A549 (cell line): ENCODE results near the gene COG5. TPM values are rescaled to one million over a fixed set of nuclear protein-coding genes. Genes with fewer than 3 reads are reported as not detected.

Source experiments
- ATAC-seq, 2 experiments: fragments of 200-7000 bp in 1 of 2; fragments of >200 bp in 1 of 2; cut with Nextera tagmentation in 1 of 2; cut with Tn5 transposase in 1 of 2; 3 replicates each; pipeline versions ENCODE4 v1.8.0 to v1.9.1; 2018 to 2020; ENCODE audit warnings: mild to moderate bottlenecking in 1 of 2, moderate library complexity in 1 of 2
- CTCF ChIA-PET: fragments of 300-600 bp; sonication (Branson Sonifier 250); formaldehyde crosslinking; extraction: SDS; loops from one replicate; lab custom pipeline; 2021; ENCODE audit warnings: antibody characterized with exemption, inconsistent platforms; lab: Yijun Ruan, JAX
- POLR2A ChIA-PET: fragments of 350-600 bp; formaldehyde crosslinking; extraction: SDS; loops from one replicate; lab custom pipeline; 2021; ENCODE audit warnings: antibody characterized with exemption, inconsistent platforms; lab: Yijun Ruan, JAX
- DNase-seq, 2 experiments: peaks; one replicate each; pipeline versions ENCODE4 v3.0.0 to v3.0.0-alpha.2; 2011 to 2016; ENCODE audit warnings: low read depth in 1 of 2, low spot score in 1 of 2
- FAIRE-seq: peaks from 2 replicates; lab custom pipeline; 2011; peaks lifted over from hg19 to GRCh38; lab: Jason Lieb, UNC
- H3K27ac ChIP-seq, 2 experiments: fragments of >200 bp; sonication (Bioruptor Twin); formaldehyde crosslinking; 3 replicates each; pipeline ENCODE4 v1.5.1; 2016 to 2017
- H3K4me1 ChIP-seq: fragments of >200 bp; sonication (Bioruptor Twin); formaldehyde crosslinking; 3 replicates; pipeline ENCODE4 v1.6.1; 2016
- H3K4me2 ChIP-seq: fragments of >200 bp; sonication (Bioruptor Twin); formaldehyde crosslinking; 3 replicates; pipeline ENCODE4 v1.6.1; 2016
- H3K4me3 ChIP-seq: fragments of >200 bp; sonication (Bioruptor Twin); formaldehyde crosslinking; 3 replicates; pipeline ENCODE4 v1.5.1; 2016
- H3K9me3 ChIP-seq: fragments of >200 bp; sonication (Bioruptor Twin); formaldehyde crosslinking; 3 replicates; pipeline ENCODE4 v1.6.1; 2016
- CBX8 ChIP-seq: fragments of 200-600 bp; sonication (generic); IDR thresholded peaks from 2 replicates; pipeline ENCODE4 v1.6.1; 2016
- CEBPB ChIP-seq, 2 experiments: fragments of >200 bp in 1 of 2; sonication (Bioruptor Twin) in 1 of 2; formaldehyde crosslinking in 1 of 2; IDR thresholded peaks; 2 replicates each; pipeline ENCODE4 v1.6.1; 2012 to 2016
- CHD2 ChIP-seq: fragments of 150-350 bp; IDR thresholded peaks from 2 replicates; pipeline ENCODE4 v1.6.1; 2014; ENCODE audit warnings: low read length; ENCODE audit not compliant: partially characterized antibody
- CTCF ChIP-seq: fragments of >200 bp; sonication (Bioruptor Twin); formaldehyde crosslinking; IDR thresholded peaks from 3 replicates; pipeline ENCODE4 v1.5.1; 2016
- EHF ChIP-seq: fragments of 250-450 bp; sonication (Bioruptor Pico); IDR thresholded peaks from 2 replicates; pipeline ENCODE4 v1.5.0; 2020; ENCODE audit warnings: mild to moderate bottlenecking
- ELK1 ChIP-seq: fragments of 150-350 bp; IDR thresholded peaks from 2 replicates; pipeline ENCODE4 v1.6.1; 2014; ENCODE audit warnings: low read depth, mild to moderate bottlenecking, low read length
- FOXS1 ChIP-seq: fragments of 250-450 bp; sonication (Bioruptor Pico); IDR thresholded peaks from 2 replicates; pipeline ENCODE4 v1.5.0; 2020; ENCODE audit warnings: mild to moderate bottlenecking, moderate library complexity
- HDAC2 ChIP-seq: fragments of 200-600 bp; sonication (generic); IDR thresholded peaks from 2 replicates; pipeline ENCODE4 v1.6.1; 2016
- HOXA7 ChIP-seq: fragments of 250-450 bp; sonication (Bioruptor Pico); IDR thresholded peaks from 2 replicates; pipeline ENCODE4 v1.5.0; 2020; ENCODE audit warnings: mild to moderate bottlenecking, moderate library complexity
- HOXB13 ChIP-seq: fragments of 250-450 bp; sonication (Bioruptor Pico); IDR thresholded peaks from 2 replicates; pipeline ENCODE4 v1.5.0; 2020; ENCODE audit warnings: low read depth, mild to moderate bottlenecking, moderate library complexity
- JUNB ChIP-seq: fragments of >200 bp; sonication (Bioruptor Twin); formaldehyde crosslinking; IDR thresholded peaks from 2 replicates; pipeline ENCODE4 v1.6.1; 2016
- KDM1A ChIP-seq: fragments of 200-600 bp; sonication (generic); IDR thresholded peaks from 2 replicates; pipeline ENCODE4 v1.6.1; 2016; ENCODE audit warnings: low read depth, mild to moderate bottlenecking
- KDM5A ChIP-seq: fragments of 200-600 bp; sonication (generic); IDR thresholded peaks from 2 replicates; pipeline ENCODE4 v1.6.1; 2016; ENCODE audit warnings: antibody characterized with exemption, mild to moderate bottlenecking
- MAX ChIP-seq: IDR thresholded peaks from 2 replicates; pipeline ENCODE4 v1.6.1; 2012
- MYC ChIP-seq: IDR thresholded peaks from 2 replicates; pipeline ENCODE4 v1.6.1; 2012; ENCODE audit warnings: mild to moderate bottlenecking, inconsistent platforms, low read length, improper control_type of control experiment, borderline replicate concordance
- NFE2L2 ChIP-seq: fragments of 150-350 bp; conservative IDR thresholded peaks from 2 replicates; pipeline ENCODE4 v1.6.1; 2014; ENCODE audit warnings: low read length
- NPAS2 ChIP-seq: fragments of 250-450 bp; sonication (Bioruptor Pico); IDR thresholded peaks from 2 replicates; pipeline ENCODE4 v1.8.0; 2022; ENCODE audit warnings: mild to moderate bottlenecking, moderate library complexity, borderline replicate concordance
- NR3C1 ChIP-seq: fragments of >200 bp; sonication (Bioruptor Twin); formaldehyde crosslinking; IDR thresholded peaks from 3 replicates; pipeline ENCODE4 v1.6.1; 2017
- PBX3 ChIP-seq: IDR thresholded peaks from 2 replicates; pipeline ENCODE4 v1.6.1; 2012
- POLR2AphosphoS2 ChIP-seq: conservative IDR thresholded peaks from 2 replicates; pipeline ENCODE4 v1.6.1; 2012; ENCODE audit warnings: low read length, improper control_type of control experiment, inconsistent platforms
- RCOR1 ChIP-seq: fragments of 150-350 bp; IDR thresholded peaks from 2 replicates; pipeline ENCODE4 v1.6.1; 2014; ENCODE audit warnings: antibody characterized with exemption, low read length, low read depth
- RFX5 ChIP-seq: fragments of 450-650 bp; IDR thresholded peaks from 2 replicates; pipeline ENCODE4 v1.7.1; 2014; ENCODE audit warnings: antibody characterized with exemption, mild to moderate bottlenecking, moderate library complexity
- RNF2 ChIP-seq: fragments of 200-600 bp; sonication (generic); IDR thresholded peaks from 2 replicates; pipeline ENCODE4 v1.6.1; 2016; ENCODE audit warnings: low read depth, mild to moderate bottlenecking, antibody characterized with exemption, moderate library complexity, borderline replicate concordance
- SREBF2 ChIP-seq: fragments of 450-650 bp; IDR thresholded peaks from 2 replicates; pipeline ENCODE4 v1.6.1; 2014; ENCODE audit warnings: mild to moderate bottlenecking, moderate library complexity
- TFCP2L1 ChIP-seq: fragments of 250-450 bp; sonication (Bioruptor Pico); IDR thresholded peaks from 2 replicates; pipeline ENCODE4 v1.5.0; 2021; ENCODE audit warnings: mild to moderate bottlenecking
- TP53 ChIP-seq: fragments of 250-450 bp; sonication (Bioruptor Pico); IDR thresholded peaks from 2 replicates; pipeline ENCODE4 v1.5.0; 2021; ENCODE audit warnings: mild to moderate bottlenecking, moderate library complexity
- USF2 ChIP-seq: fragments of 450-650 bp; IDR thresholded peaks from 2 replicates; pipeline ENCODE4 v1.6.1; 2014; ENCODE audit warnings: antibody characterized with exemption
- ZC3H11A ChIP-seq: fragments of 450-650 bp; IDR thresholded peaks from 2 replicates; pipeline ENCODE4 v1.6.1; 2014; ENCODE audit warnings: antibody characterized with exemption, mild to moderate bottlenecking
- ZFP36 ChIP-seq: fragments of 450-650 bp; IDR thresholded peaks from 2 replicates; pipeline ENCODE4 v1.6.1; 2014; ENCODE audit warnings: borderline replicate concordance; ENCODE audit not compliant: partially characterized antibody
- ZNF302 ChIP-seq: fragments of 250-450 bp; sonication (Bioruptor Pico); IDR thresholded peaks from 2 replicates; pipeline ENCODE4 v1.9.0; 2021; ENCODE audit warnings: inconsistent platforms, mild to moderate bottlenecking, moderate library complexity
- WGBS: methylation state at CpG from one replicate; pipeline ENCODE4 v1.1.6; 2017; ENCODE audit errors: missing lambda C conversion rate; 5-methylcytosine and 5-hydroxymethylcytosine counted together
- polyA plus RNA-seq, 4 experiments: library from polyadenylated mRNA; depleted of rRNA in 3 of 4; stranded (reverse); fragments of >200 nt; fragmentation: RNase III in 1 of 4; extraction: RNeasy Plus Mini Kit Qiagen cat#74134 plus additional on column Dnase treatment in 1 of 4; gene quantifications; 2 replicates in 3 of 4; 3 replicates in 1 of 4; pipeline ENCODE4 v1.2.3, GENCODE V29; 2011 to 2017
- TF ChIP-seq, protein P1 (sequence below): IDR thresholded peaks from 2 replicates; pipeline ENCODE4 v1.6.1; 2012; ENCODE audit warnings: low read depth, borderline replicate concordance
- TF ChIP-seq, protein P2 (sequence below): fragments of 250-450 bp; sonication (Bioruptor Pico); IDR thresholded peaks from 2 replicates; pipeline ENCODE4 v1.5.0; 2020; ENCODE audit warnings: low read depth, mild to moderate bottlenecking, moderate library complexity
- TF ChIP-seq, protein P3 (sequence below): fragments of >200 bp; sonication (Bioruptor Twin); formaldehyde crosslinking; IDR thresholded peaks from 2 replicates; pipeline ENCODE4 v1.6.1; 2016

The COG5 gene
- polyA plus RNA-seq, 2 of the 4 experiments (the other 2 are of a cell fraction) = 22.5 to 44.0 TPM

DNA sequence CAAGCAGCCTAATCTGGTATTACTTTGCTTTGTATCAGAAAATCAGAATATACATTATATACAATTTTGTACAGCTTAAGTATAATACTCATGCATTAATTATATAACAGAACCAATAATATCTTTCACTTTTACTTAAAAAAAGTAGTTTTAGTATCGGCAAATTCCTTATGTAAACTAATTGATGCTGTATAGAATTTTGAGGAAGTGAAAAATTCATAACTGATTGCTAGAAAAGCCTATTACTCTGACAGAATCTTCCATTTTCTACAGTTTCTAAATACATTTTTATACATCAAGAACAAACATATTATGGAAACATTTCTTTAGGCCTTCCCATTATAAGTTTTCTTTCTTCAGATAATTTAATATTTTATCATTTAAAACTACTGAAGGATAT lies 217.8 kb downstream of the COG5 start:
- FAIRE-seq (no peak), DNase-seq (no peak), ATAC-seq (no peak)
- Histone ChIP-seq H3K27ac (no peak overlapping the region), H3K9me3 (0 out of 3 replicates have a peak, but pooled peaks cover 3% of the 10 kb centered on the region), H3K4me2 (no peak overlapping the region), H3K4me1 (no peaks in the 10 kb centered on the region), H3K4me3 (no peak overlapping the region)
- WGBS = 92% methylated on average over 1 of the region's 1 CpG
- TF ChIP-seq HOXB13 (CRISPR knock-in tag) (no peak), MAX (no peak), MYC (no peak), ZC3H11A (no peak), ELK1 (no peak), POLR2AphosphoS2 (no peak), USF2 (no peak), FOXS1 (CRISPR knock-in tag) (no peak), KDM1A (no peak), TFCP2L1 (no peak), RCOR1 (no peak), HOXA7 (no peak), NFE2L2 (no peak), KDM5A (no peak), CBX8 (no peak), ZNF302 (CRISPR knock-in tag) (no peak), HDAC2 (no peak), CHD2 (no peak)
- TF ChIP-seq, protein P1, sequence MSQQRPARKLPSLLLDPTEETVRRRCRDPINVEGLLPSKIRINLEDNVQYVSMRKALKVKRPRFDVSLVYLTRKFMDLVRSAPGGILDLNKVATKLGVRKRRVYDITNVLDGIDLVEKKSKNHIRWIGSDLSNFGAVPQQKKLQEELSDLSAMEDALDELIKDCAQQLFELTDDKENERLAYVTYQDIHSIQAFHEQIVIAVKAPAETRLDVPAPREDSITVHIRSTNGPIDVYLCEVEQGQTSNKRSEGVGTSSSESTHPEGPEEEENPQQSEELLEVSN = no peak
- ChIA-PET CTCF (no interaction called here), POLR2A (no interaction called here)

GRCh38 chr7:107344799-107345198 lies 218.9 kb downstream of the COG5 start:
- TF ChIP-seq EHF (CRISPR knock-in tag) (no peak), SREBF2 (no peak), KDM1A (no peak), ZFP36 (no peak), TFCP2L1 (no peak), MYC (no peak), JUNB (no peak), MAX (no peak), NR3C1 (no peak), RFX5 (no peak), NPAS2 (no peak), CHD2 (no peak), CTCF (no peak), CEBPB (IDR thresholded peaks at IDR 0.05) (no peak), PBX3 (no peak), RNF2 (no peak), TP53 (CRISPR knock-in tag) (no peak), ZC3H11A (no peak)
- TF ChIP-seq, protein P2, sequence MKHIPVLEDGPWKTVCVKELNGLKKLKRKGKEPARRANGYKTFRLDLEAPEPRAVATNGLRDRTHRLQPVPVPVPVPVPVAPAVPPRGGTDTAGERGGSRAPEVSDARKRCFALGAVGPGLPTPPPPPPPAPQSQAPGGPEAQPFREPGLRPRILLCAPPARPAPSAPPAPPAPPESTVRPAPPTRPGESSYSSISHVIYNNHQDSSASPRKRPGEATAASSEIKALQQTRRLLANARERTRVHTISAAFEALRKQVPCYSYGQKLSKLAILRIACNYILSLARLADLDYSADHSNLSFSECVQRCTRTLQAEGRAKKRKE (CRISPR knock-in tag) = no peak
- TF ChIP-seq, protein P3, sequence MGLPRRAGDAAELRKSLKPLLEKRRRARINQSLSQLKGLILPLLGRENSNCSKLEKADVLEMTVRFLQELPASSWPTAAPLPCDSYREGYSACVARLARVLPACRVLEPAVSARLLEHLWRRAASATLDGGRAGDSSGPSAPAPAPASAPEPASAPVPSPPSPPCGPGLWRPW = no peak
- no peak overlapping the region for H3K4me2 ChIP-seq
- no peak for FAIRE-seq
- H3K4me1 ChIP-seq = no peaks in the 10 kb centered on the region
- no peak overlapping the region for H3K27ac ChIP-seq
- CTCF ChIA-PET = interaction anchor here (0.9 kb wide), 1 partner anchor 119 kb away, joined by 3 read pairs; no protein-coding TSS in a partner anchor
- 95% methylated on average over 5 of the region's 5 CpGs for WGBS
- no peak overlapping the region for H3K4me3 ChIP-seq
- no peak for ATAC-seq
- 0 out of 3 replicates have a peak, but pooled peaks cover 3% of the 10 kb centered on the region for H3K9me3 ChIP-seq
- DNase-seq = no peak
- POLR2A ChIA-PET = no interaction called here
